GM12878 (cell line): ENCODE measurements around the gene COQ9. TPM values are rescaled to one million over a fixed set of nuclear protein-coding genes. Genes with fewer than 3 reads are reported as not detected.
A peak's percentile ranks its signal among the peaks of the same experiment; 100 is the strongest.

Experiments
- HDAC6 ChIP-seq: fragments of 200-600 bp; sonication (generic); IDR thresholded peaks from one replicate; pipeline ENCODE4 v1.8.0; 2017; ENCODE audit warnings: antibody characterized with exemption; ENCODE audit not compliant: unreplicated experiment
- HSF1 ChIP-seq: fragments of 150-350 bp; IDR thresholded peaks from 2 replicates; pipeline ENCODE4 v1.6.1; 2014; ENCODE audit warnings: mild to moderate bottlenecking, low read depth, low read length
- IKZF1 ChIP-seq: fragments of 450-650 bp; conservative IDR thresholded peaks from 2 replicates; pipeline ENCODE4 v1.6.1; 2017; ENCODE audit warnings: antibody characterized with exemption, mild to moderate bottlenecking
- KDM1A ChIP-seq: fragments of 200-600 bp; sonication (generic); IDR thresholded peaks from 2 replicates; pipeline ENCODE4 v1.6.1; 2016; ENCODE audit warnings: borderline replicate concordance
- MTA2 ChIP-seq: fragments of 450-650 bp; IDR thresholded peaks from 2 replicates; pipeline ENCODE4 v1.6.1; 2016; ENCODE audit warnings: low read depth, mild to moderate bottlenecking, moderate library complexity
- POU2F2 ChIP-seq: IDR thresholded peaks from 3 replicates; pipeline ENCODE4 v1.6.1; 2011; ENCODE audit warnings: low read depth, mild to moderate bottlenecking, low read length, borderline replicate concordance
- RB1 ChIP-seq: fragments of 450-650 bp; formaldehyde crosslinking; IDR thresholded peaks from 2 replicates; pipeline ENCODE4 v1.6.1; 2017; ENCODE audit warnings: mild to moderate bottlenecking, borderline replicate concordance
- RELB ChIP-seq: fragments of 450-650 bp; IDR thresholded peaks from 2 replicates; pipeline ENCODE4 v1.6.1; 2017; ENCODE audit warnings: low read depth, mild to moderate bottlenecking, moderate library complexity
- SMC3 ChIP-seq: IDR thresholded peaks from 2 replicates; pipeline ENCODE4 v1.6.1; 2011; ENCODE audit warnings: low read length, improper control_type of control experiment, borderline replicate concordance
- ZNF622 ChIP-seq: fragments of 450-650 bp; IDR thresholded peaks from 2 replicates; pipeline ENCODE4 v1.6.1; 2017; ENCODE audit warnings: mild to moderate bottlenecking, inconsistent platforms
- polyA plus RNA-seq, 11 experiments: library from polyadenylated mRNA; depleted of rRNA in 4 of 11; unstranded in 6 of 11; stranded (reverse) in 5 of 11; fragments of >200 nt; fragmentation: Nextera tagmentation in 4 of 11; fragmentation: Illumina TruSeq in 1 of 11; extraction: Ambion mirVana in 4 of 11; extraction: Trizol in 1 of 11; gene quantifications; 1 replicate in 1 of 11; 2 replicates in 10 of 11; pipeline versions ENCODE4 v1.2.1 to v1.2.3, GENCODE V29; 2011 to 2016; ENCODE audit warnings: inconsistent platforms in 2 of 11, missing spikeins in 2 of 11, low read depth in 1 of 11
- total RNA-seq, 4 experiments: library from RNA; depleted of rRNA in 3 of 4; stranded (reverse); fragments of >200 nt in 3 of 4; fragmentation: Illumina TruSeq in 1 of 4; extraction: Trizol in 1 of 4; gene quantifications; 2 replicates each; pipeline versions ENCODE4 v1.2.1 to v1.2.3, GENCODE V29; 2013 to 2021

The COQ9 gene
- total and polyA plus RNA-seq, 10 of the 15 experiments (the other 5 are each of a cell fraction or from before 2014, with no cell fraction given), result 24.1 to 79.7 (median 50.1) TPM

- TF ChIP-seq HSF1, result no peak
- no peak for TF ChIP-seq POU2F2
- 0 out of 2 replicates have a peak, but pooled peaks have one; percentile 29 for TF ChIP-seq RELB
- 0 out of 2 replicates have a peak, but pooled peaks have one; percentile 45 for TF ChIP-seq IKZF1
- TF ChIP-seq SMC3, result no peak
- no peak for TF ChIP-seq RB1
- no peak for TF ChIP-seq ZNF622
- no peak for TF ChIP-seq MTA2
- TF ChIP-seq KDM1A, result no peak
- TF ChIP-seq HDAC6, result no peak
Observed at GRCh38 chr16:57413733-57414132, 33.5 kb upstream of the COQ9 start (continued).
